ENCODE results near the gene GPR35.

DNA sequence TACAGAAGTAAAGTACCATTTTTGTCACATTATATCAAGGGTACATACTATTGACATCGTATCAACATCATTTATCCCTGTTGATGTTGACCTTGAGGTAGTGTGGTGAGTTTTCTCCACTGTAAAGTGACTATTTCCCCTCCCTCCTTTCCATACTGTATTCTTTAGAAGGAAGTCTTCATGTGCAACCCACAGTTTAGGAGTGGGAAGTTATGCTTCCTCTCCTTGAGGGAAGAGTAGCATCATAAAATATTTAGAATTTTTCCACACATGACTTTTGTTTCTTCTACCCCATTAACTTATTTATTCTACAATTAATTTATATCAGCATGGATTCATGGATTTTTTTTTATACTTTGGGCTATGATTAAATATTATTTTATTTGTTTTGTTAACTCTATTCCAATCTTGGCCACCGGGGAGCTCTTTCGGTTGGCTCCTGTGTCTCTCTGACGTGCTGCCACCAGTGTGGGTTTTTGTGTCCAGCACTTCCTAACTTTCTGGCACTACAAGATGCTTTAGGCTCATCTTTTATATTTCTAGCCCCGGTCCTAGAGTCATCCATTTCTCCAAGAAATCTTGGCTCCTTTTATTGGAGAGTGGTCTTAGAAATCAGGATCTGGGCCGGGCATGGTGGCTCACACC, 38.4 kb downstream of the GPR35 start:
- TF ChIP-seq, protein P1, sequence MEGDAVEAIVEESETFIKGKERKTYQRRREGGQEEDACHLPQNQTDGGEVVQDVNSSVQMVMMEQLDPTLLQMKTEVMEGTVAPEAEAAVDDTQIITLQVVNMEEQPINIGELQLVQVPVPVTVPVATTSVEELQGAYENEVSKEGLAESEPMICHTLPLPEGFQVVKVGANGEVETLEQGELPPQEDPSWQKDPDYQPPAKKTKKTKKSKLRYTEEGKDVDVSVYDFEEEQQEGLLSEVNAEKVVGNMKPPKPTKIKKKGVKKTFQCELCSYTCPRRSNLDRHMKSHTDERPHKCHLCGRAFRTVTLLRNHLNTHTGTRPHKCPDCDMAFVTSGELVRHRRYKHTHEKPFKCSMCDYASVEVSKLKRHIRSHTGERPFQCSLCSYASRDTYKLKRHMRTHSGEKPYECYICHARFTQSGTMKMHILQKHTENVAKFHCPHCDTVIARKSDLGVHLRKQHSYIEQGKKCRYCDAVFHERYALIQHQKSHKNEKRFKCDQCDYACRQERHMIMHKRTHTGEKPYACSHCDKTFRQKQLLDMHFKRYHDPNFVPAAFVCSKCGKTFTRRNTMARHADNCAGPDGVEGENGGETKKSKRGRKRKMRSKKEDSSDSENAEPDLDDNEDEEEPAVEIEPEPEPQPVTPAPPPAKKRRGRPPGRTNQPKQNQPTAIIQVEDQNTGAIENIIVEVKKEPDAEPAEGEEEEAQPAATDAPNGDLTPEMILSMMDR (IDR thresholded peaks at IDR 0.05; ENCODE audit: insufficient read depth, low read depth, low read length), result no peak
- TF ChIP-seq EZH2 (IDR thresholded peaks at IDR 0.05; ENCODE audit: insufficient read depth, low read length), result no peak
